UCSD-AML1 (cell line): ENCODE data around the gene MMS19.
"Not testable (repeated sequence)": the region's sequence is repeated elsewhere in the genome, so short reads cannot be mapped to it uniquely, and the experiment has no call there.

ENCODE experiments used
- DNase-seq: peaks from one replicate; lab custom pipeline; 2025; ENCODE audit not compliant: unreplicated experiment; lab: John Stamatoyannopoulos, UW

Gene MMS19

GRCh38 chr10:97506199-97506991 lies 8.2 kb upstream of the MMS19 start:
- no peak for DNase-seq

- DNase-seq = no peak
Observed at GRCh38 chr10:97505152-97505551, 6.9 kb upstream of the MMS19 start.

GRCh38 chr10:97503406-97503805 lies 5.2 kb upstream of the MMS19 start:
- no peak for DNase-seq

- DNase-seq = no peak
Observed at GRCh38 chr10:97502916-97503315, 4.7 kb upstream of the MMS19 start.

- no peak for DNase-seq
Observed at GRCh38 chr10:97500297-97500575, 2.0 kb upstream of the MMS19 start.

GRCh38 chr10:97499561-97500296 lies 1.5 kb upstream of the MMS19 start:
- no peak for DNase-seq

- peak; percentile 56 for DNase-seq
Observed at GRCh38 chr10:97498841-97499560, 779 bp upstream of the MMS19 start, which contains the start of gene UBTD1. Gene UBTD1, plus strand, starts transcription at chr10:97498924. Its CDS starts 280 bp downstream, at chr10:97499204.

- peak; percentile 78 for DNase-seq
Observed at GRCh38 chr10:97497572-97498075, 598 bp downstream of the MMS19 start.

- DNase-seq = no peak
Observed at GRCh38 chr10:97494863-97495506, 3.2 kb downstream of the MMS19 start.

- no peak for DNase-seq
Observed at GRCh38 chr10:97494151-97494550, 4.1 kb downstream of the MMS19 start.

- DNase-seq = no peak
Observed at GRCh38 chr10:97490592-97490991, 7.6 kb downstream of the MMS19 start.

- DNase-seq = no peak
Observed at GRCh38 chr10:97485647-97486281, 12.5 kb downstream of the MMS19 start.

- no peak for DNase-seq
Observed at GRCh38 chr10:97483921-97484320, 14.3 kb downstream of the MMS19 start.

- DNase-seq = no peak
Observed at GRCh38 chr10:97483506-97483905, 14.7 kb downstream of the MMS19 start.

- DNase-seq = no peak
Observed at GRCh38 chr10:97482381-97482780, 15.8 kb downstream of the MMS19 start.

- no peak for DNase-seq
Observed at GRCh38 chr10:97481071-97481470, 17.2 kb downstream of the MMS19 start.

GRCh38 chr10:97479939-97480338 lies 18.3 kb downstream of the MMS19 start:
- DNase-seq = no peak

GRCh38 chr10:97479410-97479809 lies 18.8 kb downstream of the MMS19 start:
- DNase-seq = not testable (repeated sequence)

GRCh38 chr10:97475936-97476594 lies 22.2 kb downstream of the MMS19 start:
- DNase-seq = no peak

- no peak for DNase-seq
Observed at GRCh38 chr10:97474918-97475317, 23.3 kb downstream of the MMS19 start.
